HG03196 (cell line): ENCODE results near the gene GATA6.
"Not testable (repeated sequence)": the region's sequence is repeated elsewhere in the genome, so short reads cannot be mapped to it uniquely, and the experiment has no call there.

Experiments used
- ATAC-seq: cut with Tn5 transposase; IDR thresholded peaks from one replicate; pipeline ENCODE4 v1.9.1; 2021; ENCODE audit not compliant: unreplicated experiment

Gene GATA6

DNA sequence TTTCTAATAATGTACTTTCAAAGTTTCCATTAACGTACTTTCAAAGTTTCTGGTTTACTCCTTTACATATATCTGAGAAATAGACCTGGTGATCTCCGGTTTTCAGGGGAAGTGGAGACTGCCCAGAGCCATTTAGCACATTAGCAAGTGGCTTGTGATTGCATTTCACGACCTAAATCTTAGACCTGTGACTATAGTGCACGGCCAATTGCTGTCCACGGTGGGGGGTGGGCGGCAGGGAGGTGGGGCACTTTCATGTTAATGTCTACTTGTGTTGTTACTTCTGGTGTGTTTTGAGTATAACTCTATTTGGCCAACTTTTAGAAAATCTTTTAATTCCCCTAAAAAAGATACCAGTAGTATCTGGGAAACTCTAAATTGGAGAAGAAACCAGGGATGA is 11.3 kb downstream of the GATA6 start:
- no peak for ATAC-seq

DNA sequence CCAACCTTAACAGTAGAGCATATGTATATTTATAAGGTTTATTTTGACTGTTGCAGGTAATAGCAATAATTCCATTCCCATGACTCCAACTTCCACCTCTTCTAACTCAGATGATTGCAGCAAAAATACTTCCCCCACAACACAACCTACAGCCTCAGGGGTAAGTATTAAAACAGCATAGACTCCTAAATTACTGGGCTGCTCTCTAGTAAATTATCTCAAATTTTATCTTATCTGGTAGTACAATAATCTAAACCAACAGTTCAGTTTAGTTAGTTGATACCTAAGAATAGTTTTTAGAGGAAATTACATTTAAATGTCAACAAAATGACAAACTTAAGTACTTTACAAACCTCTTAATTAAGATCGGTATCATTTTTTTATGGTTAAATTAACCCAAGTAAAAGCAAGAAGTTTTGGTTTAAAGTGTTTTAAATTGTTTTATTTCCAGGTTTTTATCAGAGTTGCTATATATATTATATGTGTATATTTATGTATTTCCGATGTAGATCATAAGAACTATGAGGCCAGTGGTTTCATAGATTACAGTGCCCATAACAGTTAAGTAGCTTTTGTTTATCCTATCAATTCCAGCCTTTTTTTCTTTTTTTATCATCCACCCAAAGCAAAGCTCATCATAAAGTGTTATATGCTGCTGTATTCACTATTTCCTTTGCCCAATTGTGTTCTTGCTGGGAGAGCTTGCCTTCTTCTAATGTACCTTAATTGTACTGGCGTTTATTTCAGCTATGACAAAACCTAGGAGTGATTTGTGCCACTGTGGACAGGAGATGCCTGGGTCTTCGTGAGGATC is 13.7 kb downstream of the GATA6 start:
- no peak for ATAC-seq

DNA sequence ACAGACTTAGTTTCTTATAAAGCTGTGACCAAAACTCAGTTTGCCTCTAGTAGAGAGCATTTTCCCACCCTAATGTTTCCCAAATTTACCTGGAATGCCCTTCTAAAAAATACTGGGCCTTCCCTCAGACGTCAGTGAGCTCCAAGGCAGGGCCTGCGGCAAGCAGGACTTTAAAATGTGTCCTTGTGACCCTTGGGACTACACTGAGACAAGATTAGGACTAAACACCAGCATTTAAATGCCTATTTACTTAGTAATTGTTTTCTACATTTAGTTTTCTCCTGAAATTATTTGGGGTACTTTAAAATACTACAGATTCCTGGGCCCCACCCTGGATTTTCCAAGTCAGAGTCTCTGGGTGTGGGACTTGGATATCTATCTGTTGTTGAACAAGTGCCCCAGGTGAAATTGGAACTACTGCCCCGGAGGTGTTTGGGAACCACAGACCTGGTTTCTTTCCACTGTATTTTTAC is 14.3 kb downstream of the GATA6 start:
- no peak for ATAC-seq

DNA sequence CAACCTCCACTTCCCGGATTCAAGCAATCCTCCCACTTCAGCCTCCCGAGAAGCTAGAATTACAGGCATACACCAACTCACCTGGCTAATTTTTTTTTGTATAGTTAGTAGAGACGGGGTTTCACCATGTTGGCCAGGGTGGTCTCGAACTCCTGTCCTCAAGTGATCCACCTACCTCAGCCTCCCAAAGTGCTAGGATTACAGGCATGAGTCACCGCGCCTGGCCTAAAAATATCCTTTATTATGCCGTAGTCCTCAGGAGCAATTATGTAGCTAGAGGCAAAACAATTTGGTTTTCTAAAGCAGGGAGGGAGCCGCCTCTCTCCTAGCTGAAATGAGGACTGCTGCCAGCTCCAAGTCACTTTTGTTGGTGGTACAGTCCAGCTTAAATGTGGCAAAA is 15.2 kb downstream of the GATA6 start:
- ATAC-seq, result not testable (repeated sequence)

DNA sequence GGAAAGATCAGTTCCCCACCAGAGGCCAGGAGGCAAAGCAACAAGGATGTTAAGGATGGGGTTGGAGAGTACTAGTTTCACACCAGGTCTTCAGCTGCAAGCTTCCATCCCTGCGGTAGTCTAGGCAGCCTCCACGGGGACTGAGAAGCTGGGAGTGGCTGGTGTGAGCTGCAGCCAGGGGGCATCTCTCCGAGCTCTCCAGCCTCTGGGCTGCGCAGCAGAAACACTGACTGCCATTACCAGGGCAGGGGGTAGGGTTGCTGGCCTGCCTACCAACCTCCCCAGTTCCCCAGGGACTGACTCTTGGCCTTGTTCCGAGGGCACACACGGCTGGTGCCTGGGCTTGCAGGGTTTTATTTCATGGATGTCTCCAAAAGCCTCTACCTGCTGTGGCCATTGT is 15.9 kb downstream of the GATA6 start:
- no peak for ATAC-seq

DNA sequence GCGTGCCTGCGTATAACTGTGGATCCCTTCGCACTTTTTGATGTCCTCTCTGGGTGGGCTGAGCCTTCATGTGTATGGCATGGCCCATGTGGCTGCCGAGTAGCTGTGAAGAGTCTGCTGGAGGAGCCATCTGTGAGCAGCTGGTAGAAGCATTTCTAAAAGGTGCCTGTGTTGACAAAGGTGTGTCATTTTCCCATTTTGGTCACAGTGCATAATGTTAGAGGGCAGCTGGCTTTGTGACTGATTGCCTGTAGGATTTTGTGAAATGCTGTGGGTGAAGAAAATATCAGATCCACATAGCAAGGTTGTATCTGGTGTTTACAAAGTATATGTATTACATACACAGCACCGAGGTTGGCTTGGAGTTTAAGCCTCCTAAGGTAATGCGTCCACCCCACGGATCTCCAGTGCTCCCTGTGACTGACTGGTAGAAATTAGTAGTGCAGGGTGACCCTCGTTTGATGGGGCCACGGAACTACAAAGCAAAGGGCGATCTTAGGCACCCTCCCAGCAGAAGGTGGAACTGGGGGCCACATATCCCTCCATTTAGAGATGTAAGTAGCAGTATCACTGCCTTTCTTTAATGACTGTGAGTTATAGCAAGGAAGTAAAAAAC is 16.5 kb downstream of the GATA6 start:
- ATAC-seq, result no peak

DNA sequence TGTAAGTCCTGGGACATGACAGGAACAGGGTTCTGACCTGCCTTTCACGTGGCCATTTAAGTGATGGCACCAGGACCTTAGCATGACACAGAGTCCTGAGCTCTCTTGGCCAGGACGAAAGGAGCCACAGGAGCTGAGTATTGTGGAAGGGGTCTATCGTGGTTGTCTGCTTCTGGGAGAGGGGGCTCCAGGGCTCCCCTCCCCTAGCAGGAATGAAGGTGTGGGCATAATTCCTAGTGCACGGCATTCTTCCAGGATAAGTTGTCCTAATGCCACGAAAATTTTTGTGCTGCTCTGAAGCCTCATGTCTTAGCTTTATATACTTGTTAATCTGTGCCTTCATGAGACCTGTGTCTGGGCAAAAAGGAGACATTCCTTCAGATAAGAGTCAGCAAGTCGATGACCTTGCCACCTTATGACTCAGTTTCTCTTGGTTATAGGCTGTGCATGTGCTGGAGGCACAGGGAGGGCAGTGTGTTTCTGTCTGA is 17.1 kb downstream of the GATA6 start:
- ATAC-seq, result no peak

DNA sequence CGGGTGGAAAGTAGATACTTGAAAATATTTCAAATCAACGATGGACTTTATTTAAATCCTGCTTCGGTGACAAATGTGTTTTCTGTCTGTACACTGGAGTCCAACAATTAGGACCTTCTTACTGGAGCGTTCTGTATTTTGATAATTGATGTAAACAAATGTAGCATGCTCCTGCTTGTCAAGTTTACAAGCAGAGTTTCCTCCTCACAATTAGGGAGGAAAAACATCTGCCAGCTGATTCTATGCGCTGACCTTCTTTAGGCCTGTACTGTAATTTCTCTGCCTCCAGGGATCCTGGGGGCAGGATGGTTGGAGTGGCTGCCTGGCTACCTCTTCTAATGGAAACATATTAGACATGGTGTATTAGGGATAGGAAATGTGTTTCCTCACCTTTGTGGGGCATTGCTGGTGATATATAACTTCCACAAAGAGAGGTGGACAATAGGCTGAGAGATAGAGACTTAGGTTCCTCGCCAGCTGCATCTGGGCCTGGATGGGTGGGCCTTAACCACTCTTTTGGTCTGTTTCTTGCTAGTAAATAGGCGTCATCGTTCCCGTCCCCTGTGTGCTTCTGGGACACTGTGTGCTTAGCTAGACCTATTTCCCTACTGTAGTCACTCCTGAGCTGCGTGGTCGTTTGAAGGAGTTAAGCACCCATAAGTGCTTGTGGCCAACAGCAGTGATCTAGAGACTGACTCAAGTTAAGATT is 19.3 kb downstream of the GATA6 start:
- ATAC-seq, result no peak

DNA sequence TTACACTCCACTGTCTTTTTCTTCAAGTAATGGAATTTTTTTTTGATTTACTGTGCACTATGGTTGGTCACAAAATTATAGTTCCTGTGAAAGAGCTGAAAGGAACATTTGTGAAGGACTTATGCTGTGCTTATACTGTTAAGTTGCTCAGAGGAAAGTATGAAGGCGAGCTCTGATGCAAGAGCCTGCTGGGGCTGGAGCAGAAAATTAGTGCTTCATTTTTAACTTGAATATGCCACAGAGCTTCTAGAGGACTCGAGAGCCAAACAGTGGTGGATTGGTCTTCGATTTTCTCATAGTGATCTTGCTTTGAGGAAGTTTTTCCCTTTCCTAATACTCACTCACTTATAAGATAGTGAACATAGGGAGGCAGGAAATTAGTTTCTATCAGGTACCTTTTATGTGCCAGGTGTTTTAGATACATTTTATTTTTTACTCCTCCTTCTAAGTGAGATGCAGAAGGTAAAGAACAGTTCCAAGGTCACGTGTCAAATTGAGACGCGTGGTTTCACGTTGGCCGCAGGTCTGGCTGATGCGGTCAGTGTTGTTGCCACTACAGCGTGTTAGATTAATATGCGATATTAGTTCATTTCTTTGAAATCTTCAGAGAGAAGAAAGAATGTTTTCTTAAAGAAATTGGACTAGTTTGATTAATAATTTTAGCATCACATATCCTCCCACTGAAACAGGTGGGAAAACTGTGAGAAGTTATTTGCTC is 20.2 kb downstream of the GATA6 start:
- no peak for ATAC-seq

DNA sequence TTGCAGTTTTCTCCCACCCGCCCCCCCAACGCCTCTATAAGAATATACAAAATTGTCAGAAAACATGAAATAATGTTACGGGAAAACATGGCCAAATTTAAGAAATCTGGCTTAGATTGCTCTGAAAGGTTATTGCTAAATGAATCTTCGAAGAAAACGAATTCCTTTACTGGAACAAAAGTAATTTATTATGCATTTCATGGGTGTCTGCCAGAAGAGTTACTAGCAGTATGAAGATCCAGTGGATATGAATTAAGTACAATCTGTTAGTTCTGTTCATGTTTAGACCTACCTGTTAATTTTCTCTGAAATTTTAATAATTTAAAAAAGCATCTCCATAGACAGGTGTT is 21.9 kb downstream of the GATA6 start:
- no peak for ATAC-seq

DNA sequence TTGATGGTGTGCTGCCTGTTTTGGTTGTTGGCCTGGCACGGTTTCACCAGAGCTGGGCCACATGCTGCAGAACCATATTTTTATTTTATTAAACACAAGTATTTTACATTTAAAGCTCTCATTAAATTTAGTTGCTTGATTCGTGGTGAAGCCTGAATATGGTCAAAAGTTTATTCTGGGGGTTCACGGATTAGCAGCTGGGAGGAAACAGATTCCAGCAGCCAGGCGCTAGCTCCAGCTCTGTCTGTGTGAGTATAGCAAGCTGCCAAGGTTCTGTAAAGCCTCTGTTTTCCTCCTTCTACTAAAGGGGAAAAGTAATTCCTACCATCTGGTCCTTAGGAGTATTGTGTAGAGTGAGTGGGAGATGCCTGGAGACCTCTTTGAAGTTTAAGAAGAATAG is 22.5 kb downstream of the GATA6 start:
- ATAC-seq, result no peak

DNA sequence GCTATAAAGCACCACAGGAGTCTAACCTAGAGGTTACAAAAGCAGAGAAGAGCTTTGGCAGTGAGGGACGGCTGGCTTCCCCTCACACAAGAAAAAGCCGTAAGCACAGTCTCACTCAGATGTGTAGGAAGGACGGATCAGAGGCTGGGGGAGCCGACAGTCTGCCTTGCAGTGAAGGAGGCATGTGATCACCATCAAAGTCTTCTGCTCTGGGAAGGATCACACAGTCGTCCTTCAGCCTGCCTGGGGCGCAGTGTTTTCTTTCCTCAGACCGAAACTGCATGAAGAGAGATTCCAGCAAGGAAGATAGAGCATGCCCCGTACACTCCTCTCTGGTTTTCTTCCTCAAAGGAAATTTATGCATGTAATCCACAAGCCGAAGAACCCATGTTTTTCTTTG is 24.1 kb downstream of the GATA6 start:
- ATAC-seq, result no peak

DNA sequence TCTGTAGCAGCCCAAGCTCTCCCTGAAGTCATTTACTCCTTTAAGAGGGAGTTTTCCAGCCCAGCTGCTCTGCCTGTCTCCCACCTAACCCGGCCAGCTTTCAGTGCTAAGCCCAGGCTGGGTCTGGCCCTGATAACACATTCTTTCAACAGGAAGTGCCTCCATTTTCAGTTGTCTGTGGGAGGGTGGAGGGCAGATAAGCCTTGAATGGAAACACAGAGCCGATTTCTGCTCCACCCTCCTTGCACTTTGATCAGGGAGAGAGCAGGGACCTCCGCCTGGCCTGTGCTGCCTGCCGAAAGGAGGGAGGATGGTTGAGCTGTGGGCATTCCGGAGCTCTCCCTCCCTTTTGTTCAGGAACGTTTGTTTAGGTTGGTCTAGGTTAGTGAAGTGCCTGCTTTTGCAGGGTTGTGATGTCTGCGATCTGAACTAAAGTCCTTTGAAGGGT is 24.8 kb downstream of the GATA6 start:
- ATAC-seq, result no peak

DNA sequence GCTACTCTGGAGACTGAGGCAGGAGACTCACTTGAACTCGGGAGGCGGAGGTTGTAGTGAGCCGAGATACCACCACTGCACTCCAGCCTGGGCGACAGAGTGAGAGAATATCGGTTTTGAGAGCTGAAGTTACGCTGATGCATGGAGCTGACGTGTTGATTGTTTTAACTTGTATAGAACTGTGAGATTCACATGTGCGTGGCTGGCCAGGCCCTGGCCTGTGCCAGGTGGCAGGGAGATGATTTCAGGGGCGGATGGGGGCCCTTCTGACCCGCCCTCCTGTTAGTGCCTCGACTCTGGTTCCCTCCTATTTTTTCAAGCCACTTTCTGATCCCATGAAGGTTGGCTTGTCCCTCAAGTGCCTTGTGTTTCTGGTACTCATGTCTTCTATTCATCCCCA is 25.7 kb downstream of the GATA6 start:
- no peak for ATAC-seq

DNA sequence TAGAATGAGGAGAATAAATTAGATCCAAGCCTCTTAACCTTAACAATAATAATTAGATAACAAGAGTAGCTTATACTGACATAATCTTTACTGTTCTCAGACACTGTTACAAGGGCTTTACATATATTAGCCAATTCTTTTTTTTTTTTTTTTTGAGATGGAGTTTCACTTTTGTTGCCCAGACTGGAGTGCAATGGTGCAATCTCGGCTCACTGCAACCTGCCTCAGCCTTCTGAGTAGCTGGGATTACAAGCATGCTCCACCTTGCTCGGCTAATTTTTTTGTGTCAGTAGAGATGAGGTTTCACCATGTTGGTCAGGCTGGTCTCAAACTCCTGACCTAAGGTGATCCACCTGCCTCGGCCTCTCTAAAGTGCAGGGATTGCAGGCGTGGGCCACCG is 27.6 kb downstream of the GATA6 start:
- not testable (repeated sequence) for ATAC-seq

DNA sequence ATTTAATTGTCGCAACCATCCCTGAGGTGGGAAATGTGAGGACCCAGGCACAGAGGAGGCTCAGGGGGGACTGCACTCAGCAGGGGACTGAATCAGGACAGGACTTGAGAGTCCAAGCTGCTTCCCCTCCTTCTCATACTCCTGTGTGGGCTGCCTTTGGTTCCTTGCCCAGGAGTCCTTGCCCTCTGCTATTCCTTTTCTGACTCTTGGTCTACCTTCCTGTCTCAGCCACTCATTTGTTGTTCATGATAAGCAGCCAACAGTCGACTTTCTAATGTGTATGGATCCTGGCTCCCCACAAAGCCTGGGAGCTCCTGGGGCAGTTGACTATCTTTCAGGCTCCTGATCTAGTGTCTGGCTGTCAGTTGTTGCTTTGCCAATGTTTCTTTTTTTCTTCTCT is 28.3 kb downstream of the GATA6 start:
- no peak for ATAC-seq

DNA sequence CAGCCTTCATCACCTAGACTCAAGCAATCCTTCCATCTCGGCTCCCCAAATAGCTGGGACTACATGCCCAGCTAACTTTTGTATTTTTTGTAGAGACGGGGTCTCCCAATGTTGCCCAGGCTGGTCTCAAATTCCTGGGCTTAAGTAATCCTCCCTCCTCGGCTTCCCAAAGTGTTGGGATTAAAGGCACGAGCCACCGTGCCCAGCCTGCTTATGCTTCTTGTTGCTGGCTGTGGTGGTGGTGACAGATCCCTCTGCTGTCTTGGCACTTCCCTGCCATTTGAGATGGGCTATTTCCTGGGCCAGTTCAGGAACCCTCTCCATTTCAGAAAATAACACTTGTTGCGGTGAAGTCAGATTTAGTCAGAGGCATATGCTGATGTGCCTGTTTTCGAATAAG is 28.8 kb downstream of the GATA6 start:
- no peak for ATAC-seq

DNA sequence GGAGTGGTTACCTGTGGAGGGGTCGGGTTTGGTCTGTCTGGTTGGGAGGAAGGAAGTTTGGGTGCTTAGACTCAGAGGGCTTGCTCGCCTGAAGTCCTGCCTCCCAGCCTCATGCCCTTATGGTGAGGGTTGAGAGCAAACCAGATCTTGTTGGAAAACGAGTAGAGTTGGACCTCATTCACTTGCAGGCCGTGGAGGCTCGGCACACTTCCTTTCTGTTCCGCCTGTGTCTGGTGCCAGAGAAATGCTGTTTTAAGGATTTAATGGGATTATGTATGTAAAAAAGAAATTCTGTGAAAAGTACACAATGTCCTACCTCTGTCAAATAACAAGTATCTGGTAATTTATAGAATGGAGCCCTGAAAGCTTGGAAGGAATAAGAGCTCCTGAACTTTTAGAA is 29.6 kb downstream of the GATA6 start:
- ATAC-seq, result no peak

DNA sequence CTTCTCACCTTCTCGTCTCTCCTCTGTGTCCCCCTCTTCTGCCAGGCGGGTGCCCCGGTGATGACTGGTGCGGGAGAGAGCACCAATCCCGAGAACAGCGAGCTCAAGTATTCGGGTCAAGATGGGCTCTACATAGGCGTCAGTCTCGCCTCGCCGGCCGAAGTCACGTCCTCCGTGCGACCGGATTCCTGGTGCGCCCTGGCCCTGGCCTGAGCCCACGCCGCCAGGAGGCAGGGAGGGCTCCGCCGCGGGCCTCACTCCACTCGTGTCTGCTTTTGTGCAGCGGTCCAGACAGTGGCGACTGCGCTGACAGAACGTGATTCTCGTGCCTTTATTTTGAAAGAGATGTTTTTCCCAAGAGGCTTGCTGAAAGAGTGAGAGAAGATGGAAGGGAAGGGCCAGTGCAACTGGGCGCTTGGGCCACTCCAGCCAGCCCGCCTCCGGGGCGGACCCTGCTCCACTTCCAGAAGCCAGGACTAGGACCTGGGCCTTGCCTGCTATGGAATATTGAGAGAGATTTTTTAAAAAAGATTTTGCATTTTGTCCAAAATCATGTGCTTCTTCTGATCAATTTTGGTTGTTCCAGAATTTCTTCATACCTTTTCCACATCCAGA is 31.3 kb downstream of the GATA6 start:
- ATAC-seq, result no peak

DNA sequence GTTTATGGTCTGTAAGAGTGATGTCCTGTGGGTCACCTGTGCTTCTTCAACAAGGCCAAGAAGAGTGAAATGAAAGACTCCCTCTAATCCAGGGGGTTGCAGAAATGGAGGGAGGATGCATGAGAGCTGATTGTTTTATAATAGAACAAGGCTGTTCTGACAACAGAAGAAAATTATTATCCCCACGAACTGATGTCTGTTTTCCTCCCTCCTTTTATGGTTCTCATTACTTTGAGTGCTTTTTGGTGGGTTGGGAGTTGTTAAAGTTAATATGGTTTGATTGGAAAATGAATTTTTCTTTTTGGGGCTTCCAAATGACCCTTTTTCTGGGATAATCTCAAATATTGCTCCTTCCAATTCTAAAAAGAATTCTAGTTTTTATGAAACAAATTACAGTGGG is 33.6 kb downstream of the GATA6 start:
- no peak for ATAC-seq
